HEK293T (cell line): ENCODE data around the gene MBOAT1.

Experiments used
- CTCF ChIA-PET: fragments of 350-600 bp; formaldehyde crosslinking; extraction: SDS; loops from one replicate; lab custom pipeline; 2021; ENCODE audit warnings: antibody characterized with exemption, inconsistent platforms; lab: Yijun Ruan, JAX
- POLR2A ChIA-PET: fragments of 350-600 bp; formaldehyde crosslinking; extraction: SDS; loops from one replicate; lab custom pipeline; 2020; ENCODE audit warnings: antibody characterized with exemption, inconsistent platforms; lab: Yijun Ruan, JAX
- DNase-seq: peaks from one replicate; pipeline ENCODE4 v3.0.0; 2012; ENCODE audit warnings: mixed read lengths; ENCODE audit errors: extremely low spot score
- ARNT ChIP-seq: fragments of 450-650 bp; IDR thresholded peaks from 2 replicates; pipeline ENCODE4 v1.6.1; 2017; ENCODE audit warnings: mild to moderate bottlenecking
- BHLHE40 ChIP-seq: fragments of 450-650 bp; IDR thresholded peaks from 2 replicates; pipeline ENCODE4 v1.6.1; 2016; ENCODE audit warnings: mild to moderate bottlenecking, moderate library complexity, borderline replicate concordance
- CTBP1 ChIP-seq: fragments of 450-650 bp; IDR thresholded peaks from 2 replicates; pipeline ENCODE4 v1.6.1; 2016; ENCODE audit warnings: borderline replicate concordance
- ELF4 ChIP-seq: fragments of 450-650 bp; IDR thresholded peaks from 2 replicates; pipeline ENCODE4 v1.6.1; 2017; ENCODE audit warnings: antibody characterized with exemption
- FOXA1 ChIP-seq: fragments of 450-650 bp; IDR thresholded peaks from 2 replicates; pipeline ENCODE4 v1.6.1; 2016; ENCODE audit warnings: mild to moderate bottlenecking
- FOXK2 ChIP-seq: fragments of 450-650 bp; IDR thresholded peaks from 2 replicates; pipeline ENCODE4 v1.6.1; 2016; ENCODE audit warnings: mild to moderate bottlenecking
- FOXM1 ChIP-seq: fragments of 450-650 bp; IDR thresholded peaks from 2 replicates; pipeline ENCODE4 v1.6.1; 2017; ENCODE audit warnings: mild to moderate bottlenecking, borderline replicate concordance
- HDGF ChIP-seq: fragments of 450-650 bp; IDR thresholded peaks from 2 replicates; pipeline ENCODE4 v1.6.1; 2017; ENCODE audit warnings: antibody characterized with exemption, borderline replicate concordance
- L3MBTL2 ChIP-seq: fragments of 450-650 bp; conservative IDR thresholded peaks from 2 replicates; pipeline ENCODE4 v1.6.1; 2016; ENCODE audit warnings: mild to moderate bottlenecking
- LEF1 ChIP-seq: fragments of 450-650 bp; IDR thresholded peaks from 2 replicates; pipeline ENCODE4 v1.6.1; 2017; ENCODE audit warnings: mild to moderate bottlenecking, borderline replicate concordance
- NFRKB ChIP-seq: fragments of 450-650 bp; IDR thresholded peaks from 2 replicates; pipeline ENCODE4 v1.6.1; 2016; ENCODE audit warnings: mild to moderate bottlenecking, moderate library complexity
- SP1 ChIP-seq: fragments of 450-650 bp; IDR thresholded peaks from 2 replicates; pipeline ENCODE4 v1.6.1; 2017
- SUZ12 ChIP-seq: fragments of 450-650 bp; IDR thresholded peaks from 2 replicates; pipeline ENCODE4 v1.6.1; 2016; ENCODE audit warnings: mild to moderate bottlenecking
- TARDBP ChIP-seq: fragments of 450-650 bp; IDR thresholded peaks from 2 replicates; pipeline ENCODE4 v1.6.1; 2016
- ZNF384 ChIP-seq: fragments of 450-650 bp; IDR thresholded peaks from 2 replicates; pipeline ENCODE4 v1.6.1; 2016
- TF ChIP-seq, protein P1 (sequence below): fragments of 450-650 bp; IDR thresholded peaks from 2 replicates; pipeline ENCODE4 v1.6.1; 2016

MBOAT1 gene

DNA sequence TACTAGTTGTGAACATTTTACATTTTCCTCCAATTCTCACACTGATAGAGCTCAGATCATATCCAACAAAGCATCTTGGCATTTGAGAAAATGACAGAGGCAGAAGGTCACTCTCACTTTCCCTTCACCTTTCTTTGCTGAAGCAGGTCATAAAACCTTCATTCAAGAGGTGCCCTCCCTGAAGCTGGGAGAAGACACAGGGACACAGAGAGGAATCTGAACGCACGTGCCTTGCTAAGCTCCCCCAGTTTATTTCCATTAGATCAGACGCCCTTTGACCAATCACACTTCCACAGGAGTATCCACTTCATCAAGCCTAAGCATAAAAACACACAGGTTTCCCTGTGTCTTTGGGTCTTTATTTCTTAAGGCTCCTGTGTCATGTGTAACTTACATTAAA, 9.2 kb upstream of the MBOAT1 start:
- TF ChIP-seq NFRKB (no peak), FOXK2 (no peak), ZNF384 (no peak), ARNT (no peak), ELF4 (no peak), L3MBTL2 (no peak), BHLHE40 (no peak), SP1 (no peak), FOXA1 (no peak), TARDBP (no peak), SUZ12 (no peak), LEF1 (no peak), FOXM1 (no peak), CTBP1 (no peak), HDGF (no peak)
- TF ChIP-seq, protein P1, sequence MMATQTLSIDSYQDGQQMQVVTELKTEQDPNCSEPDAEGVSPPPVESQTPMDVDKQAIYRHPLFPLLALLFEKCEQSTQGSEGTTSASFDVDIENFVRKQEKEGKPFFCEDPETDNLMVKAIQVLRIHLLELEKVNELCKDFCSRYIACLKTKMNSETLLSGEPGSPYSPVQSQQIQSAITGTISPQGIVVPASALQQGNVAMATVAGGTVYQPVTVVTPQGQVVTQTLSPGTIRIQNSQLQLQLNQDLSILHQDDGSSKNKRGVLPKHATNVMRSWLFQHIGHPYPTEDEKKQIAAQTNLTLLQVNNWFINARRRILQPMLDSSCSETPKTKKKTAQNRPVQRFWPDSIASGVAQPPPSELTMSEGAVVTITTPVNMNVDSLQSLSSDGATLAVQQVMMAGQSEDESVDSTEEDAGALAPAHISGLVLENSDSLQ = no peak
- ChIA-PET POLR2A (interaction anchor here (1.1 kb wide), 1 partner anchor 8 kb away, joined by 4 read pairs; no protein-coding TSS in a partner anchor), CTCF (no interaction called here)
- DNase-seq = no peak

DNA sequence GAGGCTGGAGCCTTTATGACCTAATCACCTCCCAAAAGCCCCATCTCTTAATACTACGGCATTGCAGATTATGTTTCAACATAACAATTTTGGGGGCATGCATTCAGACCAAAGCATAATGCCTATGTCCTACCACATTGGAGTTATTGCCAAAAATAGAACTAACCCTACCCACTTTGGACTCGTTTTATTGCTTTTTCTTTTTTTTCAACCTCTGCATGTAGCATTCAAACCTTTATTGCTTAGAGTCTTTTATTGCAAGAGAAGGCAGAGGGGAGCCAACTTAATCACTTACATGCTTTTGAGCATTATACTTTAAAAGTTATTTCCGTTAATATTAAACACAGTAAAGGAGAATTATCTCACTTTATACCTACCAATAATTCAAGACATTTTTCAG, 8.1 kb upstream of the MBOAT1 start:
- TF ChIP-seq FOXM1 = no peak
- TF ChIP-seq ZNF384 = peak; percentile 58; the same call in 1 of the 2 replicates
- no peak for TF ChIP-seq LEF1
- no peak for TF ChIP-seq BHLHE40
- TF ChIP-seq SUZ12 = no peak
- no peak for TF ChIP-seq NFRKB
- POLR2A ChIA-PET = no interaction called here
- CTCF ChIA-PET = no interaction called here
- no peak for DNase-seq

DNA sequence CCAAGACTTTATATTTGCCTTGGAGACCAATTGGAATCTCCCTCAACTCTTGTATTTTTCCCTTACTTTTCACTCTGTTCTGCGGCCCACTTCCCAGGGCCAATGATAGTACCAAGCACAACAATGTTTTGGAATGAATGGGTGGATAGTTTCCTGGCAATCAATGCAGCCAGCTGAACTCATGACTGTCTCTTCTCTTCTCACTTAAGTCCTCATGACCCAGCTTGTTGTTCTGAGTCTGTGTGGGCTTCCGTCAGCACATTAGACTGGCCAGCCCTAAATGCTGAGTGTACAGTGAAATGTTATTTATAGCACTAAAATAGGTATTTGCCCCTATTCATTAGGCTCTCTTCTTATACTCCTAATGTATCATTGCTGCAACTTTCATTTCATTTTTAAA, 5.6 kb upstream of the MBOAT1 start:
- CTCF ChIA-PET = no interaction called here
- TF ChIP-seq FOXA1 (no peak), ZNF384 (no peak), BHLHE40 (no peak), FOXM1 (no peak), TARDBP (no peak), HDGF (no peak), SP1 (no peak), LEF1 (no peak), L3MBTL2 (no peak), SUZ12 (no peak), CTBP1 (no peak), ELF4 (no peak), FOXK2 (no peak), ARNT (no peak), NFRKB (no peak)
- TF ChIP-seq, protein P1 = no peak
- POLR2A ChIA-PET = no interaction called here
- DNase-seq = no peak

DNA sequence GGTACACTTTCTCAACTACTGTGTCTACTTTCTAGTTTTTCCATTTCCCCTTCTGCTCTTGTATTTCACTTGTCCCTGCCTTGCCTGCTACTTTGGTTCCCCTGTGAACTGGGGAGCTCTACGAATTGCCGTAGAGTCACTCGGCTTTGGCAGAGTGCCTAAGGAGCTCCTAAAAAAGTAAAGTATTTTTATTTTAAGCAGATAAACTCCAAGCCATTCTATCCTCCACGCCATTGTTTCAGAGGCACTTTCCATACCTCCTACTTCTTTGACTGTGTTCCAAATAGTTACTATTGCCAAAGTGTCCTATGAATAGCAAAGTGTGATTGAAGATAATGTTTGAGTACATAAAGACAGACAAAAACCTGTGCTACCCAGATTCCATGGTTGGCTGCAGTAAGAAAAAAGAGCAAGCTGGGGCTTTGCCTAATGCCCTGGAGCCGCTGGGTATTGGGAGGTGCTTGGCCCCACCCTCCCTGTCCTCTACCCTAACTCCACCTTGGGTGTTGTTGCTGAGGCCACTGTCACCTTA, 5.1 kb upstream of the MBOAT1 start:
- ChIA-PET POLR2A (no interaction called here), CTCF (no interaction called here)
- no peak for TF ChIP-seq HDGF
- TF ChIP-seq FOXA1 = no peak
- TF ChIP-seq SUZ12 = no peak
- no peak for TF ChIP-seq FOXK2
- no peak for TF ChIP-seq LEF1
- TF ChIP-seq L3MBTL2 = no peak
- no peak for TF ChIP-seq CTBP1
- no peak for TF ChIP-seq ZNF384
- no peak for TF ChIP-seq TARDBP
- TF ChIP-seq ARNT = no peak
- no peak for TF ChIP-seq ELF4
- TF ChIP-seq FOXM1 = no peak
- no peak for TF ChIP-seq SP1
- TF ChIP-seq, protein P1 = no peak
- no peak for TF ChIP-seq BHLHE40
- no peak for TF ChIP-seq NFRKB
- DNase-seq = no peak

- POLR2A ChIA-PET = no interaction called here
- CTCF ChIA-PET = no interaction called here
These were observed 3.0 kb upstream of the MBOAT1 start for GRCh38 chr6:20215310-20215709.

More at GRCh38 chr6:20215310-20215709, 3.0 kb upstream of the MBOAT1 start:
- TF ChIP-seq BHLHE40 (no peak), CTBP1 (no peak)
- TF ChIP-seq, protein P1 = no peak
- DNase-seq = no peak
